GM19467 (cell line): ENCODE measurements around the gene CDC25B.
"Not testable (repeated sequence)": the region's sequence is repeated elsewhere in the genome, so short reads cannot be mapped to it uniquely, and the experiment has no call there.

Experiments used
- ATAC-seq: cut with Tn5 transposase; IDR thresholded peaks from one replicate; pipeline ENCODE4 v1.9.1; 2021; ENCODE audit warnings: mild to moderate bottlenecking, moderate library complexity; ENCODE audit not compliant: unreplicated experiment

The CDC25B gene

DNA sequence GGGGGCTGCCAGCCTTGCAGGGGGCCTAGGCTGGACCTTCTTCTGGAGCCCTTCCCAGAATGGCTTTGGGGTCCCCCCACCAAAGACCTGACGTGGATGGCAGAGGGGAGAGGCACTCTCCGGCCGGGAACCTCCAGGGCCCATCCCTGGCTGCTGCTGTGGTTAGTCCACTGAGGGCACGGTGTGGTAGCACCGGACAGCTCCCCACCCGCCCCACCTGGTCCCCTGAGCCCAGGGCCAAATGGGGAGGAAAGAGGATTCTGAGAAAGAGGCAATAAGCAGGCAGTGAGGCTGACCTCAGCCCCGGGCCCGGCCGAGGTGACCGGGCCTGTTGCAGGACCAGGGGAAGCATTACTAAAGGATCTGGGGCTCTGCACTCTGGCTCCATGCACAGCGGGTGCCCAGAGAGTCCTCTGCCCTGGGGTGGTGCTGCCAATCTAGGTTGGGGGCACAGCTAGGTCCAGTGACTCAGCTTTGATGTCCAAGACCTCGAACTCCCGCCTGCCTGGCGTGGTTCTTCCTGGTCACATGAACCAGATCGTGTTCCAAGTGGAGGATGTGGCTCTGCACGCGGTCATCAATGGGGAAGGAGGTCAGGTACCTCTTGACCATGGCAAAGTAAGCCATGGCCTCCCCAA, 11.8 kb upstream of the CDC25B start:
- ATAC-seq: no peak

DNA sequence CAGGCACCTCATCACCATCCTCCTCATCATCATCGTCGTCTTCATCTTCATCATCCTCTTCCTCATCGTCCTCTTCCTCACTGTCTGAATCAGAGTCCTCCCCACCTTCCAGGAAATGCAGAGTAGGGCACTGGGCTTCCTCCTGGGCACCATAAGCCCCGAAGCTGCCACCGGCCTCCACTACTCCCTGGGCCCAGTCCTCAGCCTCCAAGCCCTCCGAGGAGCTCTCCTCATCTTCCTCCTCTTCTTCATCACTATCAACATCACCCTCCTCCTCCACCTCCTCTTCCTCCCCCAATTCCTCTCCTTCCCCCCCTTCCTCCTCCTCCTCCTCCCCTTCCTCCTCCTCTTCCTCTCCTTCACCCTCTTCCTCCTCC, 11.3 kb upstream of the CDC25B start:
- no peak for ATAC-seq

DNA sequence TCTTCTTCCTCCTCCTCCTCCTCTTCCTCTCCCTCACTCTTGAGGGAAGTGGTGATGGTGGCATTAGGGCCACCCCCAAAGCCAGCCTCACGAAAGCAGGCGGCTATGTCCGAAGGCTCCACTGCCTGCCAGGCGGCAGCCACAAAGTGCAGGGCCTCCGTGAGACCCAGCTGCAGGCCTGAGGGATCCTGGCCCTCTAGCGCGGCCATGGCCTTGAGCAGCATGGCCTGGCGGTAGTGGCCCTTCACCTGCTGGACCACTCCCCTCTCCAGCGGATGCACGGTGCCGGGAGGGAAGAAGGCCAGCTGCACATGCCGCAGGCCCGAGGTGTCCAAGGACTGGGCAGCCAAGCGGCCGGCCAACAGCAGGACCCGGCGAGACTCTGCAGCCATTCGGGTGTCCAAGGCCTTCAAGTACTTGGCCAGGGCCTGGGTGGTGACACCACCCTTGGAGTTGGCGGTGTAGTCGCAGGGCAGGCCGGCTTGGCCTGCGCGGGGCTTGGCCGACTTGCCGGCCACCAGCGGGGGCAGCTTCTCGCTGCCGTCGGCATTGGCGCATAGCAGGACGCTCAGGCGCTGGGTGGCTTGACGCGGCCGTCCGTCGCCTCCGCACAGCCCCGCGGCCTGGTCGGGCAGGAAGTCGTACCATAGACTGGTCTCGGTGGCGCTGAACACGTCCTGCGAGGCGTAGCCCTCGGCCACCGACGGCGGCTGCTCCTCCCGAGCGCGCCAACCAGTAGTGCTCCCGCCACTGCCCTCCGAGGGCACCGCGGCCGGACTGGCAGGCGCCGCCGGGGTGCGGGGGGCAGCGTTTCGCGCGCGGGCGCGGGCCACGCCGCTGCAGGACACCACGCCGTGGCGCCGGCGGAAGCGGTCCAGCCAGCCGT, 10.6 kb upstream of the CDC25B start:
- ATAC-seq: no peak

DNA sequence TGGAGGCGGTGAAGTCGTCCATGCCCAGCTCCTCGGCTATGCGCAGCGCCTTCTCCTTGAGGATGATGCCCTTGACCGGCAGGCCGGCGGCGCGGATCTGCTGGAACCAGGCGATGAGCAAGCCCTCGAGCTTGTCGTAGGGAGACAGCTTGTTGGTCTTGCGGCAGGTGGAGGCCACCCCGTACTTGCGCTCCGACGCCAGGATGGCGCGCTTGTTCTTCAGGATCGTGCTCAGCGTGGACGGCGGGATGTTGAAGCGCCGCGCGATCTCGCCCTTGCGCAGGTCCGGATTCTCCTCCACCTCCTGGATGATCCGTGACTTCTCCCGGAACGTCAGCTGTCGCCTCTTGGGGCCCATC, 10.0 kb upstream of the CDC25B start:
- ATAC-seq: peak; percentile 18

DNA sequence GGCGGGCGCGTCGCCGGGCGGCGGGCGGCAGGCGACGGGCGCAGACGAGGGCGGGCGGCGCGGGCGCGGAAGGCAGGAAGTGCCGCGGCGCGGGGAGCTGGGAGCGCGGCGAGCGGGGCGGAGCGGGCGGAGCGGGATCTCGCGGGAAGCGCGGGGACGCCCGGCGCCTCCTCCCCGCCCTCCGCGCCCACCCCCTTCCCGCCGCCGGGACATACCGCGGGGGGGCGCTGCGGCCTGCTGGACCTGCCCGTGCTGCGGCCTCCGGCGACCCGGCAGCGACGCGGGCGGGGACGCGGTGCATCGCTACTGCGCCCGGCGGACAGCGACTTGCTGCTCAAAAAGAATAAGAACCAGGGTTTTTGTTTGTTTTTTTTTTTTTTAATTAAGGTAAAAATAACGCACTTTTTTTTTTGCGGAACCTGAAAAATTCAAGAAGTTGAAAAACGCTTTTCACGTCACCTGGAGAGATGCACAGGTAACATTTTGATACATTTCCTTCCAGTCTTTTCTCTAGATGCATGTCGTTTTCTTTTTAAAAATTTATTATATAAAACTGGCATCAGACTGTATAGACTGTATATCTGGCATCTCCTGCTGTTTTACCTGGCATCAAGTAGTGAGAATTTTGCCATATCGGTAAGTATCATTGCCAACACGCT, 9.3 kb upstream of the CDC25B start, which contains the start of gene CENPB:
Gene CENPB, minus strand, starts transcription at position 76 of the 659 bp plus-strand sequence. CDS start 257 bp downstream, outside the sequence.
- peak; percentile 71 for ATAC-seq

DNA sequence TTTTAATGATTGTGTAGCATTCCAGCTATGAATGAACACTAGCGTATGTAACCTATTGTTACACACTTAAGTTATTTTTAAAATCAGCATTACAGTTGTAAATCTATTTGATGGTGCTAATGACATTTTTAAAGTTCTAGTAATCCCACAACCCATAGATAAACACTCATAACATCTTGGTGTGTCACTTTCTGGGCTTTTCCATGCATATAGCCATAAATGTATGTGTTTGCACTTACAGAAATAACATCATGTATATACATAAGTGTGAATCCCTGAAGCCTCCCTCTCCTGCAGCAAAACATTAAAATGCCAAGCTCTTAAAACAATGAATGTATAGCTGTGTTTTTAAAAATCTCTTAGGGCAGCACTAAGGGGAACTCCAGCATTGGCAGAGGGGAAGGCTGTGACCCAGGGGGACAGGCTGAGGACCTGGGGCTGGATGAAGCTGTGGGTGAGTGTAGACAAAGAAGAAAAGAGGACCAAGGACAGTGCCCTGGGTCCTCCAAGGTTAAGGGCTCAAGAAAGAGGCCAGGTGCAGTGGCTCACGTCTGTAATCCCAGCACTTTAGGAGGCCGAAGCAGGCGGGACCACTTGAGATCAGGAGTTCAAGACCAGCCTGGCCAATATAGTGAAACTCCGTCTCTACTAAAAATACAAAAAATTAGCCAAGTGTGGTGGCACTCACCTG, 8.6 kb upstream of the CDC25B start:
- ATAC-seq: no peak

DNA sequence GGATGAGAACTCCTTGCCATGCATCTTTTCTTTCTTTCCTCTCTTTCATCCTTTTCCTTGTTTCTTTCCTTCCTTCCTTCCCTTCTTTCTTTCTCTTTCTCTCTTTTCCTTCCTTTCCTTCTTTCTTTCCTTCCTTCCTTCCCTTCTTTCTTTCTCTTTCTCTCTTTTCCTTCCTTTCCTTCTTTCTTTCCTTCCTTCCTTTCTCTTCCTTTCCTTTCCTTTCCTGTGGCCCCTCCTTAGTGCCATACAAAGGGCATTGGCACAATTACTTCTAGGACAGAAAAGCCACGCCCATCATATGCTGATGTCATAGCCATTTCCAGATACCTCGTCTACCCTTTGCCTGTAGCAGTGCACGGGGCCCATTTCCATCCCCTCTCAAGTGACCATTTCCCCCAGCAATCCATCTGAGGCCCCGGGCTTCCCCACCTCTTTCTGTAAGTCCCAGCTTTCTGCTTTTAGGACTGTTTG, 7.4 kb upstream of the CDC25B start:
- ATAC-seq: no peak

DNA sequence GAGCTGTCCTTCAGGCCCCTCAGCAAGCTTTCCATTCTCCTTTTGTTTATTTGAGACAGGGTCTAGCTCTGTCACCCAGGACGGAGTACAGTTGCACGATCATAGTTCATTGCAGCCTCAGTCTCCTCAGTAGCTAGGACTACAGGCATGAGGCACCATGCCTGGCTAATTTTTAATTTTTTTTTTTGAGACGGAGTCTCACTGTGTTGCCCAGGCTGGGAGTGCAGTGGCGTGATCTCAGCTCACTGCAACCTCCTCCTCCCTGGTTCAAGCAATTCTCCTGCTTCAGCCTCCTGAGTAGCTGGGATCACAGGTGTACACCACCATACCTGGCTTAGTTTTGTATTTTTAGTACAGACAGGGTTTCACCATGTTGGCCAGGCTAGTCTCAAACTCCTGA, 6.9 kb upstream of the CDC25B start:
- not testable (repeated sequence) for ATAC-seq

DNA sequence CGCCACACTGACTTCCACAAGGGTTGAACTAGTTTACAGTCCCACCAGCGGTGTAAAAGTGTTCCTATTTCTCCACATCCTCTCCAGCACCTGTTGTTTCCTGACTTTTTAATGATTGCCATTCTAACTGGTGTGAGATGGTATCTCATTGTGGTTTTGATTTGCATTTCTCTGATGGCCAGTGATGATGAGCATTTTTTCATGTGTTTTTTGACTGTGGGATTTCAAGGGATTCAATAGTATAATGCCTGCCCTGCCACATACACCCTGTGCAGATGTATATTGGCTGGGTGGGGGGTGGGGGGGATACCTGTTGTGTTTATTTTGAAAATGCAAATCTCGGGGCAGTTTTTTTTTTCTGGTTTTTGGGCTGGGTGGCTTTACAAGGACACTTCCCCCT, 1.9 kb upstream of the CDC25B start:
- ATAC-seq: not testable (repeated sequence)

DNA sequence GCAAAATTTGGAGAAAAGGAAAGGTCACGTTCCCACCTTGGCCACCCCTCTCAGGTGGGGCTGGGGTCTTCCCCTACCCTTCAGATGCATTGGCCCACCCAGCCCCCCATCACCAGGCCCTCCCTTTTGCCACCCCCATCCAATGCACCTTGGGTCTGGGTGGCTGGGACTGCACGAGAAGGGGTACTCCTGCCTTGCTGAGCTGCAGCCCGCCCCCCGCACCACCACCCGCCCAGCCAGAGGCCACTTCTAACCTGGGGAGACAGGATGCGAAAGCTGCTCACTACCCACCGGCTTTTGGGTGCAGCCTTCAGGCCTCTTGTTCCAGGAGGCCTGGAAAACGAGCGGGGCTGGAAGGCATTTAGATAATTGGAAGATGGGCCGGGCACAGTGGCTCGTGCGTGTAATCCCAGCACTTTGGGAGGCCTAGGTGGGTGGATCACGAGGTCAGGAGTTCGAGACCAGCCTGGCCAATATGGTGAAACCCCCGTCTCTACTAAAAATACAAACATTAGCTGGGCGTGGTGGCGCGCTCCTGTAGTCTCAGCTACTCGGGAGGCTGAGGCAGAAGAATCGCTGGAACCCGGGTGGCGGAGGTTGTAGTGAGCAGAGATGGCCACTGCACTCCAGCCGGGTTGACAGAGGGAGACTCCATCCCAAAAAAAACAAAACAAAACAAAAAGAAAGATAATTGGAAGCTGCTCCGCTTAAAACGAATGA, 1.2 kb upstream of the CDC25B start:
- no peak for ATAC-seq

DNA sequence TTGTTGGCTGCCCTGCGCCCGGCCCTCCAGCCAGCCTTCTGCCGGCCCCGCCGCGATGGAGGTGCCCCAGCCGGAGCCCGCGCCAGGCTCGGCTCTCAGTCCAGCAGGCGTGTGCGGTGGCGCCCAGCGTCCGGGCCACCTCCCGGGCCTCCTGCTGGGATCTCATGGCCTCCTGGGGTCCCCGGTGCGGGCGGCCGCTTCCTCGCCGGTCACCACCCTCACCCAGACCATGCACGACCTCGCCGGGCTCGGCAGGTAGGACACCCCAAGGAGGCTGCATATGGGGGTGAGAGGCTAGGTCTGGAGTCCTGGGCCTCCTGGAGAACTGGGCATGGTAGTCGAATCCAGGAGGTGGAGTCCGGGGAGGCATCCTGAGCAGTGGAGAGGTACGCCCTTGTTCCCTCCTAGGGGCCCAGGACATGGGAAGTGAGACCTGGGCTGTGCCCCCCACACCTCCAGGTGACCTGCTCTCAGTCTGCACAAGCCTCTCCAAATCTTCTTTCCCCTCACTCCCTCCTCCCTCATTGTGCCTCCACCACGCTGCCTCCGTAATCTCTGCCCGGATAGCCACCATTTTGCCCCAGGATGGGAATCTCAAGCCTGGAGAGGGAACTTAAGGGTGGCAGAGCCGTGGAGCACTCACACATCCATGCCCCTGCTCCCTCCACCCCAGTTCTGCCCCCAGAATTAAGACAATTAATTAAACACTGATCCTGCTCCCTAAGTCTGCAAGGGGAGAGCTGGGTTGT, 541 bp downstream of the CDC25B start:
- ATAC-seq: peak; percentile 3

DNA sequence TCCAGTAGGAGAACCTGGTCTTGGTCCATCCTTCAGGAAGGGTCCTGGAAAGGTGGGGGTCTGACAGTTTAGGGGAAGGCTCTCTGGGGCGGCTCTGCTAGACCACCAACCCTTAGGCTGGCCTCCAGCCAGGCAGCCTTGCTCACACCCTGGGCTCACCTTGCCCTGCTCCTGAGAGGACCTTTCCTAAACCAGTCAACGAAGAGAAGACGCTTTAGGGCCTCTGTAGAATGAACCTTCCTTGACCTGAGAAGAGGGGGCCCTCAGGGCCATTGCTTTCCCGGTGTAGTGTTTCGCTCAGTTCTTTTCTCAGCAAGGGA, 1.1 kb downstream of the CDC25B start:
- no peak for ATAC-seq

DNA sequence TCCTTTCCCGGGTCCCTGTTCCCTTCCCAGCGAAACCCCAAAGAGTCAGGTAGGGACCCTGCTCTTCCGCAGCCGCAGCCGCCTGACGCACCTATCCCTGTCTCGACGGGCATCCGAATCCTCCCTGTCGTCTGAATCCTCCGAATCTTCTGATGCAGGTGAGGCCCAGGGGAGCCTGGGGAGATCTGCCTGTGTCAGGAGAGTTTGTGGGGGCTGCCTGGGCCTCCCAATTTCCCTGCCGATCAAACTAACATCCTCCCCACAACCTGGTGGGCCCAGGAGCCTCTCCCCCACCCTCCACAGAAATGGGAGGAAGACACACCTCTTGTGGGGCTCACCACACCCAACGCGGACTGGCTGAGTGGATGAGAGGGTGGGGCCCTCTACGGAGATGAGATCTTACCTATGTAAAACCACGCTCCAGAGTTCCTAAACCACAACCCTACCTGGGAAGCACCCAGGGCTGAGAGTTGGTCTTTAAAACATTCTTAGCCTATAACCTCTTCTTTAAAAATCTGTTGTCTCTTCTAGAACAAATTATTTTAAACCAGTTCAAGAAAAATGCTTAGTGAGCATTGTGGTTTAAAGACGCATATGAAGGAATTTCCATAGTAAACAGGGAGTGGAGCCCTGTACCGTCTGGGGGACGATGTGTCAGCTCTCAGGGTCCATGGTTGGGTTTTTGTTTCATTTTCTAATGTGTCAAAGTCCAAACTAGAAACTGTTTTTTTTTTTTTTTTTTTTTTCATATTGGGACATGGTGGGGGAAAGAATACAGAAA, 1.7 kb downstream of the CDC25B start:
- ATAC-seq: no peak

DNA sequence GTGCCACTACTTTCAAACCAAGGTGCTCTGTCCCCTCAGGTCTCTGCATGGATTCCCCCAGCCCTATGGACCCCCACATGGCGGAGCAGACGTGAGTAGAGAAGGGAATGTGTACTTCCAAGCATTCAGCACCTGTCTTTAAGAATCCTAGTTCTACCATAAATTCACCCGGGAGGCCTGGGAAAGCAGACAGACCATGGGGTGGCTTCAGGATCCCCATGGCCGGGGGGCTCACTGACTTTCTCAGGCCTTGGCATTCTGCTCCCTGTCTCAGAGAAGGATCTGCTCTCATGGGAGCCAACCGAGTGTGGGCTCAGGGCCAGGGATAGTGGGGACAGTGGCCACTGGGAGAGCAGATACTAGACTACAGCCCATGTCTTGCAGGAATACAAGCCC, 2.3 kb downstream of the CDC25B start:
- no peak for ATAC-seq

DNA sequence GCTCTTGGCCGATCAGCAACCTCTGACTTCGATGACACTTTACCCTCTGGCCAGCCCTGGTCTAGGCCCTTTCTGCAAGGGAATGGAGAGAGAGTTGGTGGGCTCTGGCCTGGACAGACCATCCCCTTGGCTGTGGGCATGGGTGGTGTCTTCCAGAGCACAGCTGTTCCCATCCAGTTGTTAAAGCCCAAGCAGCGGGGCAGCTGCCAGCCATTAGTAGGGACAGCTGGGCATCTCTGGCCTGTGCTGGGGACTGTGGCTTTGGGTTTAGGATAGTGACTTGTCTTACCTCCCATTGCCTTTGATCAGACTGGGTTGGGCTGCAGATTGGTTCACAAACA, 2.8 kb downstream of the CDC25B start:
- no peak for ATAC-seq

DNA sequence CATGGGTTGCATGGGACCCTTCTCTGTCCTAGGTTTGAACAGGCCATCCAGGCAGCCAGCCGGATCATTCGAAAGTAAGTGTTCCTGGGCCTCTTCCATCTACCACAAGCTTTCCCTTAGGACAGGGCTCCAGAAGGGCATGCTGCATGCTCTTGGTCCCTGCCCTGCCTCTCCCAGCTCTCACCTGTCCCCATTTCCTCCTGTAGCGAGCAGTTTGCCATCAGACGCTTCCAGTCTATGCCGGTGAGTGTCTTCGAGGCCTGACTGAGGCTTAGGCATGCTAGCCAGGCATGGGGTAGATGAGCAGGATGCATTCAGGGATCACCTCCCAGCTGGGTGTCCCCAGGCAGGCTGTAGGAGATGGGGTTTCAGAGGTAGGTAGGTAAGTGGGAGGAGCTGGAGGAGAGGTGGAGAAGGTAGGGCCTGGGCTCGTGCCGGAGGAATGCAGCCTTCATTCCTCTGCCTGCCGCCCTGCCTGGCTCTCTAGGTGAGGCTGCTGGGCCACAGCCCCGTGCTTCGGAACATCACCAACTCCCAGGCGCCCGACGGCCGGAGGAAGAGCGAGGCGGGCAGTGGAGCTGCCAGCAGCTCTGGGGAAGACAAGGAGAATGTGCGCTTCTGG, 4.3 kb downstream of the CDC25B start:
- no peak for ATAC-seq

DNA sequence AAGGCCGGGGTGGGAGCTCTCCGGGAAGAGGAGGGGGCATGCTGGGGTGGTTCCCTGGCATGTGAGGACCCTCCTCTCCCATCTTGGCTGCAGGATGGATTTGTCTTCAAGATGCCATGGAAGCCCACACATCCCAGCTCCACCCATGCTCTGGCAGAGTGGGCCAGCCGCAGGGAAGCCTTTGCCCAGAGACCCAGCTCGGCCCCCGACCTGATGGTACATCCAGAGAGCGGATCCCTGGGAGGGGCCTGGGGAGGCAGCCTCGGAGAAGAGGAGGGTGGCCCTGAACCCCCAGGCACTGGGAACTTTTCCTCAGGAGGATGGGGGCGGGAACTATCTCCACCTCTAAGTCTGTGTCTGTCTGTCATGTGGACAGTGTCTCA, 4.8 kb downstream of the CDC25B start:
- ATAC-seq: no peak

DNA sequence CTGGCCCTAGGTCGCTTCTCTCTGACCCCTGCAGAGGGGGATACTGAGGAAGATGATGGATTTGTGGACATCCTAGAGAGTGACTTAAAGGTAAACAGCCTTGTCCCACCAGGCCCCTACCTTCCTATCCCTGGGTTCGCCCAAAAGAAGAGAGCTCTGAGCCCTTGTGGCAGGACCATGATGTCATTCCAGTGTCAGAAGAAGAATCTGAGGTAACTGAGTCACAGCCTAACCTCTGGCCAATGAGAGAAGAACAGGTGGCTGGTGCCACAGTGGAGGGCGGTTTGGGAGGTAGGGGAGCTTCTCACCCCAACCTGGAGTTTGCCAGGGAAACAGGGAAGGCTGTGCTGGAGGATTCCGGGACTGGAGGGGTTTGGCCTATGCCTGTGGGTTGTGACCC, 5.2 kb downstream of the CDC25B start:
- ATAC-seq: no peak

DNA sequence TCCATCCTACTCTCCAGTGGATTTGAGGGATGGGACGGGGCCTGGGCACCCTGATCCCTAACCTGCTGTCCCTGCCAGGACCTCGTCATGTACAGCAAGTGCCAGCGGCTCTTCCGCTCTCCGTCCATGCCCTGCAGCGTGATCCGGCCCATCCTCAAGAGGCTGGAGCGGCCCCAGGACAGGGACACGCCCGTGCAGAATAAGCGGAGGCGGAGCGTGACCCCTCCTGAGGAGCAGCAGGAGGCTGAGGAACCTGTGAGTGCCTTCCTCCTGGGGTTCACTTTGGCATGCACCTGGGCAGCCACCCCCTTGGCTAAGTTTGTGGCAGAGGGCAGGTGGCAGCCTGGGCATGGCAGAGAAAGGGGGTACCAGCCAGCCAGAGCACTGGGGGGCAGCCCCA, 5.7 kb downstream of the CDC25B start:
- ATAC-seq: no peak
